ENCODE results near the gene PEX5.

DNA sequence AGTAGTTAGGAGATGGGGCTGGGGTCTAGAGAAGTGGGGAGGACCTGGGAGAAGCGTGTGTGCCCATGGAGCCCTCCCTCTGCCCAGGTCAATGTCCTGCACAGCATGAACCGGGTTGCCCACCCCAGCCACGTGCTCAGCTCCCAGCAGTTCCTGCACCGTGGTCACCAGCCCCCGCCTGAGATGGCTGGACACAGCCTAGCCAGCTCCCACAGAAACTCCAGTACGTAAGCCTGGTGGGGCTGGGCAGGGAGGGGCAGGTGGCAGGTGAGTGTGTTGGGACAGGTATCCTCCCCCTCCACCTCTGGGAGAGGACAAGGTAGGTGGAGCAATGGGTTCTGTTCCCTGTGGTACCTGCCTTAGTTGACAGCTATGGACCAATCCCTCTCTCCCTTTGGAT, 38.6 kb upstream of the PEX5 start:
- no peak for TF ChIP-seq EP300 (IDR thresholded peaks at IDR 0.05)
- TF ChIP-seq, protein P1, sequence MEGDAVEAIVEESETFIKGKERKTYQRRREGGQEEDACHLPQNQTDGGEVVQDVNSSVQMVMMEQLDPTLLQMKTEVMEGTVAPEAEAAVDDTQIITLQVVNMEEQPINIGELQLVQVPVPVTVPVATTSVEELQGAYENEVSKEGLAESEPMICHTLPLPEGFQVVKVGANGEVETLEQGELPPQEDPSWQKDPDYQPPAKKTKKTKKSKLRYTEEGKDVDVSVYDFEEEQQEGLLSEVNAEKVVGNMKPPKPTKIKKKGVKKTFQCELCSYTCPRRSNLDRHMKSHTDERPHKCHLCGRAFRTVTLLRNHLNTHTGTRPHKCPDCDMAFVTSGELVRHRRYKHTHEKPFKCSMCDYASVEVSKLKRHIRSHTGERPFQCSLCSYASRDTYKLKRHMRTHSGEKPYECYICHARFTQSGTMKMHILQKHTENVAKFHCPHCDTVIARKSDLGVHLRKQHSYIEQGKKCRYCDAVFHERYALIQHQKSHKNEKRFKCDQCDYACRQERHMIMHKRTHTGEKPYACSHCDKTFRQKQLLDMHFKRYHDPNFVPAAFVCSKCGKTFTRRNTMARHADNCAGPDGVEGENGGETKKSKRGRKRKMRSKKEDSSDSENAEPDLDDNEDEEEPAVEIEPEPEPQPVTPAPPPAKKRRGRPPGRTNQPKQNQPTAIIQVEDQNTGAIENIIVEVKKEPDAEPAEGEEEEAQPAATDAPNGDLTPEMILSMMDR (IDR thresholded peaks at IDR 0.05), result no peak
